A673 (cell line): Measurements from ENCODE around the gene PDZD4. TPM values are rescaled to one million over a fixed set of nuclear protein-coding genes. Genes with fewer than 3 reads are reported as not detected.

Experiments
- BruUV-seq: library from RNA; stranded (reverse); fragments of 400-500 nt; replicated peaks from 2 replicates; lab custom pipeline; 2021; lab: Mats Ljungman, UMichigan
- CTCF ChIA-PET: fragments of 300-600 bp; sonication (Branson Sonifier 250); formaldehyde crosslinking; loops from one replicate; lab custom pipeline; 2022; ENCODE audit warnings: antibody characterized with exemption; lab: Charles Lee
- POLR2A ChIA-PET: fragments of 300-600 bp; sonication (Branson Sonifier 250); formaldehyde crosslinking; loops from one replicate; lab custom pipeline; 2022; ENCODE audit warnings: antibody characterized with exemption; ENCODE audit not compliant: low non-redundant PET; lab: Charles Lee
- DNase-seq: peaks from one replicate; pipeline ENCODE4 v3.0.0-alpha.2; 2015; ENCODE audit warnings: low spot score
- H3K27ac ChIP-seq: fragments of 200-600 bp; sonication (generic); 2 replicates; pipeline ENCODE4 v1.5.1; 2016; ENCODE audit warnings: mixed run types, low read depth, mild to moderate bottlenecking, mixed read lengths, antibody characterized with exemption, low read length; ENCODE audit not compliant: poor library complexity, severe bottlenecking
- H3K27me3 ChIP-seq: fragments of 200-600 bp; sonication (generic); replicated peaks from 2 replicates; pipeline ENCODE4 v1.6.1; 2017; ENCODE audit warnings: mixed run types, low read depth, mild to moderate bottlenecking, mixed read lengths, antibody characterized with exemption, low read length; ENCODE audit not compliant: insufficient read depth, poor library complexity
- H3K36me3 ChIP-seq: fragments of 200-600 bp; sonication (generic); 2 replicates; pipeline ENCODE4 v1.6.1; 2016; ENCODE audit warnings: mixed run types, mild to moderate bottlenecking, mixed read lengths, antibody characterized with exemption, low read length; ENCODE audit not compliant: insufficient read depth, poor library complexity, severe bottlenecking
- H3K4me1 ChIP-seq: fragments of 200-600 bp; sonication (generic); 2 replicates; pipeline ENCODE4 v1.6.1; 2017; ENCODE audit warnings: mixed run types, mild to moderate bottlenecking, mixed read lengths, antibody characterized with exemption, low read length; ENCODE audit not compliant: insufficient read depth, poor library complexity, severe bottlenecking
- H3K4me3 ChIP-seq: fragments of 200-600 bp; sonication (generic); 2 replicates; pipeline ENCODE4 v1.5.1; 2016; ENCODE audit warnings: low read depth, mixed run types, mild to moderate bottlenecking, mixed read lengths, low read length; ENCODE audit not compliant: poor library complexity, severe bottlenecking
- H3K9me3 ChIP-seq: fragments of 200-600 bp; sonication (generic); 2 replicates; pipeline ENCODE4 v1.6.1; 2016; ENCODE audit warnings: mixed run types, low read depth, mild to moderate bottlenecking, mixed read lengths, antibody characterized with exemption, low read length; ENCODE audit not compliant: poor library complexity, severe bottlenecking
- CTCF ChIP-seq: fragments of 300-800, 200-600 bp; sonication (generic); conservative IDR thresholded peaks from 2 replicates; pipeline ENCODE4 v1.5.1; 2017; ENCODE audit warnings: low read depth, mild to moderate bottlenecking, antibody characterized with exemption, low read length, moderate library complexity, mixed read lengths
- EZH2 ChIP-seq: fragments of 200-600 bp; sonication (generic); IDR thresholded peaks from 2 replicates; pipeline ENCODE4 v1.6.1; 2017; ENCODE audit warnings: borderline replicate concordance, low read depth, mild to moderate bottlenecking, mixed read lengths, antibody characterized with exemption, low read length; ENCODE audit not compliant: poor library complexity, severe bottlenecking
- intact Hi-C: fragments of 100-400 bp; cut with micrococcal nuclease; formaldehyde crosslinking; loops from one replicate; pipeline ENCODE4 v1.10.0; 2022; ENCODE audit not compliant: unreplicated experiment
- total RNA-seq: library from RNA; stranded (reverse); gene quantifications from 2 replicates; pipeline ENCODE4 v1.2.3, GENCODE V29; 2021

The PDZD4 gene
- total RNA-seq, 1 experiment from 2014 or later, result 2.6 TPM

- Histone ChIP-seq H3K4me3 (no peak overlapping the region), H3K4me1 (no peaks in the 10 kb centered on the region), H3K27ac (no peak overlapping the region), H3K36me3 (no peaks in the 10 kb centered on the region), H3K27me3 (no peaks in the 10 kb centered on the region), H3K9me3 (no peaks in the 10 kb centered on the region)
- BruUV-seq, result no TSS peak
- ChIA-PET POLR2A (no interaction called here), CTCF (no interaction called here)
- DNase-seq, result no peak
- intact Hi-C loops, result no loop called here
- no peak for TF ChIP-seq EZH2
These were observed 47.5 kb downstream of the PDZD4 start for GRCh38 chrX:153782871-153783270.

- DNase-seq, result peak; percentile 14
- intact Hi-C loops, result no loop called here
- no peaks in the 10 kb centered on the region for H3K27me3 ChIP-seq
- H3K36me3 ChIP-seq, result no peaks in the 10 kb centered on the region
- ChIA-PET POLR2A (no interaction called here), CTCF (no interaction called here)
- no peaks in the 10 kb centered on the region for H3K9me3 ChIP-seq
- H3K4me3 ChIP-seq, result no peak overlapping the region
- H3K4me1 ChIP-seq, result no peaks in the 10 kb centered on the region
- H3K27ac ChIP-seq, result no peak overlapping the region
- no peak for TF ChIP-seq EZH2
- peak; percentile 31; the same call in 1 of the 2 replicates for TF ChIP-seq CTCF
- no TSS peak for BruUV-seq
These were observed 48.0 kb downstream of the PDZD4 start for GRCh38 chrX:153782313-153782712.

- ChIA-PET POLR2A (no interaction called here), CTCF (no interaction called here)
- H3K4me1 ChIP-seq, result no peaks in the 10 kb centered on the region
- H3K4me3 ChIP-seq, result no peak overlapping the region
- BruUV-seq, result no TSS peak
- DNase-seq, result no peak
- intact Hi-C loops, result no loop called here
- no peak for TF ChIP-seq EZH2
- TF ChIP-seq CTCF, result no peak
- no peaks in the 10 kb centered on the region for H3K27me3 ChIP-seq
- no peaks in the 10 kb centered on the region for H3K36me3 ChIP-seq
- H3K9me3 ChIP-seq, result no peaks in the 10 kb centered on the region
- no peak overlapping the region for H3K27ac ChIP-seq
These were observed 48.8 kb downstream of the PDZD4 start for GRCh38 chrX:153781428-153782047.
